ENCODE results near the gene DDX3X. TPM values are rescaled to one million over a fixed set of nuclear protein-coding genes. Genes with fewer than 3 reads are reported as not detected.

DDX3X gene
- total RNA-seq, 2 experiments from 2014 or later: 75.1 to 85.0 TPM

GRCh38 chrX:41312786-41313185 is 21.2 kb upstream of the DDX3X start:
- BruUV-seq (replicated peaks): no TSS peak
- H3K9me3 ChIP-seq (ENCODE audit: low read length): no peaks in the 10 kb centered on the region
- H4K20me1 ChIP-seq (ENCODE audit: insufficient read depth, low read length): no peaks in the 10 kb centered on the region
- ChIA-PET POLR2A (no interaction called here), CTCF (ENCODE audit: unreplicated experiment) (no interaction called here)
- no peak overlapping the region for H2AFZ ChIP-seq (ENCODE audit: low read length)
- no peaks in the 10 kb centered on the region for H3K79me2 ChIP-seq (ENCODE audit: insufficient read depth, low read depth, low read length)
- no peaks in the 10 kb centered on the region for H3K36me3 ChIP-seq (ENCODE audit: insufficient read depth, low read length)
- intact Hi-C loops (cut with micrococcal nuclease; ENCODE audit: unreplicated experiment): no loop called here
- H3K4me3 ChIP-seq (ENCODE audit: low read depth, low read length, poor library complexity, severe bottlenecking): no peak overlapping the region
- TF ChIP-seq CTCF (conservative IDR thresholded peaks at IDR 0.05; ENCODE audit: low read length): no peak
- no peak for TF ChIP-seq EZH2phosphoT487 (IDR thresholded peaks at IDR 0.05; ENCODE audit: borderline replicate concordance, low read depth, low read length)
- H3K9me2 ChIP-seq (ENCODE audit: insufficient read depth, low read length): no peaks in the 10 kb centered on the region
- H3K27ac ChIP-seq (ENCODE audit: low read depth, low read length, poor library complexity, severe bottlenecking): no peak overlapping the region
- no peaks in the 10 kb centered on the region for H3K4me1 ChIP-seq (ENCODE audit: insufficient read depth, low read length, poor library complexity, severe bottlenecking)
- no peak overlapping the region for H3K4me2 ChIP-seq (ENCODE audit: low read length)
- DNase-seq (ENCODE audit: low spot score): no peak

GRCh38 chrX:41313419-41313818 is 20.5 kb upstream of the DDX3X start:
- Histone ChIP-seq H3K36me3 (ENCODE audit: insufficient read depth, low read length) (no peaks in the 10 kb centered on the region), H3K4me1 (ENCODE audit: insufficient read depth, low read length, poor library complexity, severe bottlenecking) (no peaks in the 10 kb centered on the region), H2AFZ (ENCODE audit: low read length) (no peak overlapping the region), H4K20me1 (ENCODE audit: insufficient read depth, low read length) (no peaks in the 10 kb centered on the region), H3K27ac (ENCODE audit: low read depth, low read length, poor library complexity, severe bottlenecking) (no peak overlapping the region), H3K79me2 (ENCODE audit: insufficient read depth, low read depth, low read length) (no peaks in the 10 kb centered on the region), H3K4me3 (ENCODE audit: low read depth, low read length, poor library complexity, severe bottlenecking) (no peak overlapping the region), H3K4me2 (ENCODE audit: low read length) (no peak overlapping the region), H3K9me2 (ENCODE audit: insufficient read depth, low read length) (no peaks in the 10 kb centered on the region), H3K9me3 (ENCODE audit: low read length) (no peaks in the 10 kb centered on the region)
- TF ChIP-seq CTCF (conservative IDR thresholded peaks at IDR 0.05; ENCODE audit: low read length) (no peak), EZH2phosphoT487 (IDR thresholded peaks at IDR 0.05; ENCODE audit: borderline replicate concordance, low read depth, low read length) (no peak)
- POLR2A ChIA-PET: no interaction called here
- no peak for DNase-seq (ENCODE audit: low spot score)
- no TSS peak for BruUV-seq (replicated peaks)
- intact Hi-C loops (cut with micrococcal nuclease; ENCODE audit: unreplicated experiment): no loop called here
- CTCF ChIA-PET (ENCODE audit: unreplicated experiment): no interaction called here

DNA sequence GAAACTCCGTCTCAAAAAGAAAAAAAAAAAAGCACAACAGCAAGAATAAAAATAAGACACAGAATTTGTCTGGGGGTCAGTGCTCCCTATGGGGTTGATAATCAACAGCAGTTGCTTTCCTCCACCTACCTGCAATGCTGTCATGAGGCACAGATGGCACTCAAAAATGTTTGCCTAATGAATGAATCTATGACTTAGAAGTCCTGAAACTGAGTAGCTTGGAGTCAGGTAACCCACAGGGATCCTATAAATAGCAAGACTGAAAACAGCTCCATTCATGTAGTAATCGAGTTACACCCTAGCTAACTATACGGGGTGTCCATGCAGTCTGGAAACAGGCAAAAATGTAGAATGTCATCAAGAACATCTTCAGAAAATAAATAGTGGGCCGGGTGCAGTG is 19.8 kb upstream of the DDX3X start:
- Histone ChIP-seq H3K79me2 (ENCODE audit: insufficient read depth, low read depth, low read length) (no peaks in the 10 kb centered on the region), H3K4me2 (ENCODE audit: low read length) (no peak overlapping the region), H3K4me3 (ENCODE audit: low read depth, low read length, poor library complexity, severe bottlenecking) (no peak overlapping the region), H2AFZ (ENCODE audit: low read length) (no peak overlapping the region), H3K27ac (ENCODE audit: low read depth, low read length, poor library complexity, severe bottlenecking) (no peak overlapping the region), H3K4me1 (ENCODE audit: insufficient read depth, low read length, poor library complexity, severe bottlenecking) (no peaks in the 10 kb centered on the region), H3K9me3 (ENCODE audit: low read length) (no peaks in the 10 kb centered on the region), H3K9me2 (ENCODE audit: insufficient read depth, low read length) (no peaks in the 10 kb centered on the region), H4K20me1 (ENCODE audit: insufficient read depth, low read length) (no peaks in the 10 kb centered on the region), H3K36me3 (ENCODE audit: insufficient read depth, low read length) (no peaks in the 10 kb centered on the region)
- TF ChIP-seq EZH2phosphoT487 (IDR thresholded peaks at IDR 0.05; ENCODE audit: borderline replicate concordance, low read depth, low read length) (no peak), CTCF (conservative IDR thresholded peaks at IDR 0.05; ENCODE audit: low read length) (no peak)
- POLR2A ChIA-PET: interaction anchor here (0.6 to 0.9 kb wide), 2 partner anchors 15 to 649 kb away, joined by 4 read pairs; no protein-coding TSS in a partner anchor
- DNase-seq (ENCODE audit: low spot score): no peak
- CTCF ChIA-PET (ENCODE audit: unreplicated experiment): no interaction called here
- no TSS peak for BruUV-seq (replicated peaks)
- intact Hi-C loops (cut with micrococcal nuclease; ENCODE audit: unreplicated experiment): no loop called here

All from OCI-LY7 (cell line).